ENCODE results near the gene CDC14C.

CDC14C gene

GRCh38 chr7:48971173-48971572, 46.8 kb downstream of the CDC14C start:
- Histone ChIP-seq H3K27ac (ENCODE audit: low read depth, low read length) (no peak overlapping the region), H3K9me2 (replicated peaks; ENCODE audit: control insufficient read depth, low read length) (no peaks in the 10 kb centered on the region), H3K79me2 (ENCODE audit: control insufficient read depth, low read length) (no peaks in the 10 kb centered on the region), H3K36me3 (ENCODE audit: control insufficient read depth, low read length) (no peaks in the 10 kb centered on the region), H3K9me3 (ENCODE audit: control insufficient read depth, insufficient read depth, low read length) (no peaks in the 10 kb centered on the region), H3F3A (ENCODE audit: control insufficient read depth, insufficient read depth) (no peaks in the 10 kb centered on the region), H4K20me1 (ENCODE audit: control insufficient read depth, insufficient read depth, low read depth, low read length) (no peaks in the 10 kb centered on the region), H3K4me3 (ENCODE audit: low read length) (no peak overlapping the region), H3K27me3 (ENCODE audit: control insufficient read depth, low read length) (no peaks in the 10 kb centered on the region), H3K4me2 (ENCODE audit: low read length) (no peak overlapping the region), H3K4me1 (ENCODE audit: control insufficient read depth, low read length) (no peaks in the 10 kb centered on the region)
- TF ChIP-seq, protein P1, sequence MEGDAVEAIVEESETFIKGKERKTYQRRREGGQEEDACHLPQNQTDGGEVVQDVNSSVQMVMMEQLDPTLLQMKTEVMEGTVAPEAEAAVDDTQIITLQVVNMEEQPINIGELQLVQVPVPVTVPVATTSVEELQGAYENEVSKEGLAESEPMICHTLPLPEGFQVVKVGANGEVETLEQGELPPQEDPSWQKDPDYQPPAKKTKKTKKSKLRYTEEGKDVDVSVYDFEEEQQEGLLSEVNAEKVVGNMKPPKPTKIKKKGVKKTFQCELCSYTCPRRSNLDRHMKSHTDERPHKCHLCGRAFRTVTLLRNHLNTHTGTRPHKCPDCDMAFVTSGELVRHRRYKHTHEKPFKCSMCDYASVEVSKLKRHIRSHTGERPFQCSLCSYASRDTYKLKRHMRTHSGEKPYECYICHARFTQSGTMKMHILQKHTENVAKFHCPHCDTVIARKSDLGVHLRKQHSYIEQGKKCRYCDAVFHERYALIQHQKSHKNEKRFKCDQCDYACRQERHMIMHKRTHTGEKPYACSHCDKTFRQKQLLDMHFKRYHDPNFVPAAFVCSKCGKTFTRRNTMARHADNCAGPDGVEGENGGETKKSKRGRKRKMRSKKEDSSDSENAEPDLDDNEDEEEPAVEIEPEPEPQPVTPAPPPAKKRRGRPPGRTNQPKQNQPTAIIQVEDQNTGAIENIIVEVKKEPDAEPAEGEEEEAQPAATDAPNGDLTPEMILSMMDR (IDR thresholded peaks at IDR 0.05; ENCODE audit: low read depth, low read length, poor library complexity, severe bottlenecking): no peak
- TF ChIP-seq EZH2phosphoT487 (IDR thresholded peaks at IDR 0.05; ENCODE audit: borderline replicate concordance, low read length): no peak

DNA sequence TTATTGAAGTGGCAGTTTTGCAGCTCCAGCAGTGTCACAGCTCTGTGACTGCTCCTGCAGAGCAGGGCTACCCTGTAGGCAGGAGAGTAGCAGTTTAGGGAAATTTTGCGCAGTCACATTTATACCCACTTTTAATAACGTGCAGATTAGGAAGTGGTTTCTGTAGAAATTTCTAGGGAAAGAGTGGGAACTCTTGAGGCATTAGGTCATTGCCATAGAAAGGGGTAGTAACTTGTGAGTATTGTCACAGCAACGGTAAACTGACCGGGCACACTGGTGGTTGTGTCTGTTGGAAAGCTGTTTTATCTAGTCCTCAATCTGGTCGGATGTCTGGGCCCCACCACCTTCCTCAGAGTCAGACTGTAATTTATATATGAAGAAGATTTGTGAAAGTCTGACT, 51.9 kb downstream of the CDC14C start:
- no peak overlapping the region for H3K4me3 ChIP-seq (ENCODE audit: low read length)
- TF ChIP-seq, protein P1 (IDR thresholded peaks at IDR 0.05; ENCODE audit: low read depth, low read length, poor library complexity, severe bottlenecking): no peak
- TF ChIP-seq EZH2phosphoT487 (IDR thresholded peaks at IDR 0.05; ENCODE audit: borderline replicate concordance, low read length): no peak
- H3K9me3 ChIP-seq (ENCODE audit: control insufficient read depth, insufficient read depth, low read length): no peaks in the 10 kb centered on the region
- H3K4me1 ChIP-seq (ENCODE audit: control insufficient read depth, low read length): no peaks in the 10 kb centered on the region
- H3K27me3 ChIP-seq (ENCODE audit: control insufficient read depth, low read length): no peaks in the 10 kb centered on the region
- no peaks in the 10 kb centered on the region for H4K20me1 ChIP-seq (ENCODE audit: control insufficient read depth, insufficient read depth, low read depth, low read length)
- no peaks in the 10 kb centered on the region for H3K79me2 ChIP-seq (ENCODE audit: control insufficient read depth, low read length)
- no peaks in the 10 kb centered on the region for H3K9me2 ChIP-seq (replicated peaks; ENCODE audit: control insufficient read depth, low read length)
- no peak overlapping the region for H3K4me2 ChIP-seq (ENCODE audit: low read length)
- H3K27ac ChIP-seq (ENCODE audit: low read depth, low read length): no peak overlapping the region
- H3F3A ChIP-seq (ENCODE audit: control insufficient read depth, insufficient read depth): no peaks in the 10 kb centered on the region
- no peaks in the 10 kb centered on the region for H3K36me3 ChIP-seq (ENCODE audit: control insufficient read depth, low read length)

- H3K79me2 ChIP-seq (ENCODE audit: control insufficient read depth, low read length): no peaks in the 10 kb centered on the region
- H3K9me3 ChIP-seq (ENCODE audit: control insufficient read depth, insufficient read depth, low read length): no peaks in the 10 kb centered on the region
- TF ChIP-seq, protein P1 (IDR thresholded peaks at IDR 0.05; ENCODE audit: low read depth, low read length, poor library complexity, severe bottlenecking): no peak
- TF ChIP-seq EZH2phosphoT487 (IDR thresholded peaks at IDR 0.05; ENCODE audit: borderline replicate concordance, low read length): no peak
- no peak overlapping the region for H3K4me3 ChIP-seq (ENCODE audit: low read length)
- no peaks in the 10 kb centered on the region for H3K4me1 ChIP-seq (ENCODE audit: control insufficient read depth, low read length)
- H3K4me2 ChIP-seq (ENCODE audit: low read length): no peak overlapping the region
- H3F3A ChIP-seq (ENCODE audit: control insufficient read depth, insufficient read depth): no peaks in the 10 kb centered on the region
- H3K36me3 ChIP-seq (ENCODE audit: control insufficient read depth, low read length): no peaks in the 10 kb centered on the region
- H3K9me2 ChIP-seq (replicated peaks; ENCODE audit: control insufficient read depth, low read length): no peaks in the 10 kb centered on the region
- H3K27me3 ChIP-seq (ENCODE audit: control insufficient read depth, low read length): no peaks in the 10 kb centered on the region
- no peaks in the 10 kb centered on the region for H4K20me1 ChIP-seq (ENCODE audit: control insufficient read depth, insufficient read depth, low read depth, low read length)
- no peak overlapping the region for H3K27ac ChIP-seq (ENCODE audit: low read depth, low read length)
Observed at GRCh38 chr7:48976850-48977249, 52.5 kb downstream of the CDC14C start.
